GM19025 (cell line): ENCODE measurements around the gene KLC4.
"Not testable (repeated sequence)": the region's sequence is repeated elsewhere in the genome, so short reads cannot be mapped to it uniquely, and the experiment has no call there.

Experiments used
- ATAC-seq: cut with Tn5 transposase; IDR thresholded peaks from one replicate; pipeline ENCODE4 v1.9.1; 2021; ENCODE audit warnings: mild to moderate bottlenecking, low read depth, moderate library complexity; ENCODE audit not compliant: unreplicated experiment

Gene KLC4

DNA sequence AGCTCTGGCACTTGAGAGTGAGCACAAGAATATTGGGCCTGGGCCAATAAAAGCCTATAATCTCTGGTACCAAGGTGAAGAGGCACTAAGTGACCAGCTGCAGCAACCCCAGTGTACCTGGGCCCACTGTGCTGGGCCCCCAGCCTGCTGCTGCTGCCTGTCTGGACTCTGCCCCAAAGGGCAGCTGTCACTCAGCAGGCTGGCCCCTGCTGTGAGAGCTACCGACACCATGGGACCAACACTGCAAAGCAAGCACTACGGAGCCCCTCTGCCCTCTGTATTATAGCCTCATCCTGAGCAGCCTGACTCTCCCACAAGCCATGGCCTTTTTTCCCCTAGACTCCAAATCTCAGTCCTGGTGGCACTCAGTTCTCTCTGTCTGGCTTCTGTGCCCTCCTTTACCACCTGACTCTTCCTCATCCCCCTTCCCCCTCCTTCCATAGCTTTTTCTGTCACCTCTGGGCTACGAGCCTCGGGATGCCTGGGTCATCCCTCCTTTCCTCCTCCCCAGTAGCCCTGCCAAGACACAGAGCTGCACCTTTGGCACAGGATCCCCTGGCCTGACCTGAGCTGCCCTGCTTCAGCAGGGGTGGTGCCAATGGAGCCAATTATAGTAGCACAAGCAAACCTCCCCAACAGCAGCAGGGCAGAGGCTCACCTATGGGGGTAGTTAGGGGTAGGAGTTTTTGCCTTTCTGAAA, 23.8 kb upstream of the KLC4 start:
- ATAC-seq: no peak

DNA sequence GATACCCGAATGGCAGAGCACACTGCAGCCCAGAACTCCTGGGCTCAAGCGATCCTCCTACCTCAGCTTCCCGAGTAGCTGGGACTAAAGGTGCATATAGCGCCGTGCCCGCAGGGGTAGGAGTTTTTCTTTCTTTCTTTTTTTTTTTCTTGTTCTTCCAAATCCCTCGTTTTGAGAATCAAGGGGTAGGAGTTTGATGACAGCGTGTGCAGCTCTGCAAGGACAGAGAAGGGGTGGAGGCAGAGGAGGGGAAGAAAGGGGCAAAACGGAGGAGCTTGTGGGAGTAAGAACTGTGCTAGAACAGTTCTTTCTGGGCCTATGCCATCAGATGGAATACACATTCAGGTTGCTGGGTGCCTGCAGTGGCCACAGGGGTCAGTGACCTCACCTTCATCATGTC, 22.7 kb upstream of the KLC4 start:
- no peak for ATAC-seq

DNA sequence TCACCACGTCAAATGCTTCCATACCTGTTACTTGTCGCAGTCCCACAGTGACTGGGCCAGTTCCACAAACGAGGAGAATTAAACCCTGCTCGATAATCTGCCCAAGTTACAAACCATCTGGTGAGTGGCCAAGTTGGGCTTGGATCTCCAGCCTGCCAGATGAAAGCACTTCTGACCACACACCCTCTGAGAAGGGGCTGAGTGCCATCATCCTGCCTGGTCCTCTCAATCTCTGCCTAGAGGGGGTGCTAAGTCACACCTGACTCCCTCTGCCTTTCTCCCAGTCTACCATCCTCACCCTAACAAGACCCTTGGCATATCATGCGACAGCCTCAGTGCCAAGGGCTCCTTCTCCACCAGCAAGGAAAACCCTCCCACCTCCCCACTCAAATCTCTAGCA, 22.2 kb upstream of the KLC4 start:
- ATAC-seq: no peak

GRCh38 chr6:43037706-43038105, 21.7 kb upstream of the KLC4 start:
- ATAC-seq: no peak

GRCh38 chr6:43038727-43039126, 20.7 kb upstream of the KLC4 start:
- ATAC-seq: no peak

DNA sequence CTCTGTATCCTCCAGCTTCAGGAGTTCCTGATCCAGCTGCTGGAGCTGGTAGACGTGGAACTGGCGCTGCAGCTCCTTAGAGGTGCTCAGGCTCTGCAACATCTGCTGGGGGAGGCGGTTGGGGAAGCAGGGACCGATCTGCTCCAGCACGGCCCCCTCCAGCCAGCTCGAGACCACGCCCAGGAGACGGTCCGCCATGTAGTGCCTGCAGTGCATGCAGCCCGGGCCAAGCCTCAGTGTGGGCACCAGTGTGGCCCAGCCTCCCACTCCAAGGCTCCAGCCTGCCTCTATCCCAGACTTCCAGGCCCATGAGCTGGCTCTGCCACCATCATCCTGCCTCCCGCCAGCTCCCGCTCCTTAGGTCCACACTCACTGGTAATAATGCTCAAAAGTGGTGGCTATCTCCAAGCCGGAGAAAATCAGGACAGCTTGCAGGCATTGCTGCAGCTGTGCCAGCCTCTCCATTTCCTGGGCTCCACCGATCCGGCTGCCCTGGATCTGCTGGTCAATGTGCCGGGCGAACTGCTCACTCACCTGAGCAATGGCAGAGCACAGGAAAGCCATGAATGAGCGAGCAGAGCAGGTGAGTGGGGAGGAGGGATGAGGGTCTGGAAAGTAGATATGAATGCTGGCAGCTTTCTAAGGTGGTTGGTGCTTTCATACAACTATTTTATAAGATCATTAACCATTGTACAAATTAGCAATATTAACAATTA, 18.7 kb upstream of the KLC4 start:
- no peak for ATAC-seq

DNA sequence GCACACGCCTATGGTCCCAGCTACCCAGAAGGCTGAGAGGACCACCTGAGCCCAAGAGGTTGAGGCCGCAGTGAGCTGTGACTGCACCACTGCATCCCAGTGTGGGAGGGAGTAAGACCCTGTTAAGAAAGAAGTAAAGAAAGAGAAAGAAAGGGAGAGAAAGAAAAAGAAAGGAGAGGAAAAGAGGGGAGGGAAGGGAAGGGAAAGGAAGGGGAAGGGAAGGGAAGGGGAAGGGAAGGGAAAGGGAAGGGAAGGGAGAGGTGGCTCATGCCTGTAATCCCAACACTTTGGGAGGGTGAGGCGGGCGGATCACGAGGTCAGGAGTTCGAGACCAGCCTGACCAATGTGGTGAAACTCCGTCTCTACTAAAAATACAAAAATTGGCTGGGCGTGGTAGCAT, 18.0 kb upstream of the KLC4 start:
- ATAC-seq: not testable (repeated sequence)

GRCh38 chr6:43043310-43043709, 16.1 kb upstream of the KLC4 start:
- no peak for ATAC-seq

GRCh38 chr6:43045371-43045930, 14.0 kb upstream of the KLC4 start:
- no peak for ATAC-seq

- no peak for ATAC-seq
These were observed 11.4 kb upstream of the KLC4 start for GRCh38 chr6:43047998-43048397.

DNA sequence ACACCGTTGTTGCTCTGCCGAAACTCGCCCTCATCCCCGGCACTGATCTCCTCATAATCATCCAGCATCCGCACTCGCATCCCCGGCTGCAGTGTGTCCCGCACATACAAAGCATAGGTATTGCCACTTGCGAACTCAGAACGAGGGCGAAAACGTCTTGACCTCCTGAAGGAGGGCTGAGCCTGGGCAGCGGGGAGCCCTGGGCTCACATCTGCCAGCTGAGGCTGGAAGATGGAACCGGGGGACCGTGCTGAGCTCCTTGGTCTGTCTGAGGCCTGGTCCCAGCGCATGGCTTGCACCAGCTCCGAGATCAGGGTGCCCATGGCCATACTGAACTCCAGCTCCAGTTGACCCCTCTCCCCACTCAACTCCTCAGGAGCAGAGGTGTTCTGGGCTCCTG, 8.4 kb upstream of the KLC4 start:
- ATAC-seq: no peak

DNA sequence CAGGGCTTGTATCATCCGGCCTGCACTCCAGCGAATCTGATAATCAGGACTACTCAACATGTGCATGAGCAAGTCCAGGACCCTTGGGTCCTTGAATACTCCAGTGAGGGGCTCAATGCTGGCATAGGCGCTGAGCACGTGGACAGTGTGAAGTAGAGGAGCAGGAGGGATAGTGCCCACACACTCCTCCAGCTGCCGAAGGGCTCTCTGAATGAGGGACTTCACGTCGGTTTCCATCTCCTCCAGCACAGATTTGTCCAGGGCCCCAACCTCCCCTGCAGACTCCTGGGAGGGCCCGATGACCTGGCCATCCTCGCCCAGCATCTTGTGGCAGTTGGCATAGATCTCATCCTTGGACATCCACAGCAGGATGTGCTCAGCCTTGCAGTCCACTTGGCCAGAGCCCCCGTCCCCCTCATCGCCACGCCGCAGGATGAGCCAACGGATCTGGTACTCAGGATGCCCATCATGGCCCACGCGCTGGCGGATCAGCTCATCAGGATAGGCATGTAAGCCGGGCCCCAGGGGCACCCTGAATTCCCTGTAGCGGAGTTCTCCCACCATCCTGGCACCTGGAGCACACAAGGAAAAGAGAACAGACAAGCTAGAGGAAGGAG, 7.1 kb upstream of the KLC4 start:
- ATAC-seq: no peak

GRCh38 chr6:43052842-43053544, 6.4 kb upstream of the KLC4 start:
- ATAC-seq: no peak

DNA sequence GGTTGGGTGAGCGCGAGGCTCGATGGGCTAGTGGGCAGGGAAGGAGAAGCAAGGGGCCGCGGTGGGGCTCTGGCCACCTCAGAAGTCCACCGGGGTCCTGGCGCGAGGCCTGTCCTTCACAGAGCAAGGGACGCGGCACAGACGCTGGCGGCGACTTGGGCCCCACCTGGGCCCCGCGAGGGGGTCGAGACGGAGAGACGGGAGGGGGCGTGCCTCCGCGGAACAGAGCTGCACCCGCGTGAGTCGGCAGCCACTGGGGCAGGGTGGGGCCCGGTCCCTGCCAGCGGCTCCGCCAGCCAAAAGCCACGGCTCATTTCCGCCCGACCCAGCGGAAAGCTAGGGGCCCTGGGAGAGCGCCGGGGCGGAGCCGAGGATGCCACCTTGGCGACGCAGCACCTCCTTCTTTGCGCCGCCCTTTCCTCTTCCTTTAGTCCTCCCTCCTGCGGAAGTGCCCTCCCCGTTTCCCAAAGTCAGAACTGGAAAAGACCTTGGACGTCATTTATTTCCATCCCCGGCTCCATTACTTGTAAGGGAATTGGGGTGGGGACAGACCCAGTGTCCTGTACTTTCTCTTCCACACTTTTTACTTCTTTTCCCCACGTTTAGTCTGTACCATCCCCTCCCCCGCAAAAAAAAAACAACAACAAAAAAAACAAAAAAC, 5.8 kb upstream of the KLC4 start, which contains the start of gene CUL7:
Gene CUL7, minus strand, starts transcription at position 307 of the 661 bp plus-strand sequence. CDS start 1,063 bp downstream, outside the sequence.
- peak; percentile 93 for ATAC-seq

DNA sequence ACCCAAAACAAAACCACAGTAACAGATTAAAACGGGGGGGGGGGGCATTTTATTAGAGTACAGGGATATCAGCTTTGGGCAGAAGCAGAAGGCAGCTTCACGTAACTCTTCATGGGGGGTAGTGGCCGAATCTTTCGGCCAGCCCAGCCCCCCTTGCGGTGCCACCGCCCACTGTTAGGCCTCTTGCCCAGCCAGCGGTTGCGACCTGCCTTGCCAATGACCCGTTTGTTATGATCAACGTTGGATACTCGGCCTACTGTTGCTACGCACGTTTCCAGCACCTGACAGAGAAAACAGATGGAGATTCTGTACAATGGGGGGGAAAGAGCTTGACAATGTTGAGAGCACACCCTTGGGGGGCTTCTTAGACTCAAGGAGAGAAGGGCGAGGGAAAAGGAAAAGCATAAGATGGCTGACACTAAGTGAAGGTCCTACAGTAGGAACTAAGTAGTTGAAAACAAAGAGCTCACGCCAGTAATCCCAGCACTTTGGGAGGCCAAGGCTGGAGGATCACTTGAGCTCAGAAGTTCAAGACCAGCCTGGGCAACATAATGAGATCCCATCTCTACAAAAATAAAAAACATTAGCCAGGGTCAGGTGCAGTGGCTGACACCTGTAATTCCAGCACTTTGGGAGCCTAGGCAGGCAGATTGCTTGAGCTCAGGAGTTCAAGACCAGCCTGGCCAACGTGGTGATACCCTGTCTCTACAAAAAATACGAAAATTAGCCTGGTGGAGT, 5.1 kb upstream of the KLC4 start:
- no peak for ATAC-seq

GRCh38 chr6:43055966-43056365, 3.5 kb upstream of the KLC4 start:
- ATAC-seq: no peak

DNA sequence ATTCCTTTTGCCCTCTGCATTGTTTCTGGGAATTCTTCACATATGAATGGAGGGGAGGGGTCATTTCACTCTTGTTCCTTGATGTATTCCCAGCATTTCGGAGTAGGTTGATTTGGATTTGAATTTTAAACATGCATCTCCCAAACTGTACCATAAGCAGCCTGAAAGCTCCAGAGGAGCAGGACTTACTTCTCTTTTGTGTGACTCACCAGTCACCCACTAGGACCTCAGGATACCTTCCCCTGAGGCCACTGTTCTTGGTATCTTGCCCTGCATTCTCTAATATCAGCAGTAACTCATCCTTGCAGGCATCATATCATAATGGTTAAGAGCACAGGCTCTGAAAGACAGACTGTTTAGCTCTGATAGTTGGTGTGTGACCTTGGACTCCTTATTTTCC, 900 bp upstream of the KLC4 start:
- no peak for ATAC-seq

GRCh38 chr6:43060034-43060754, 763 bp downstream of the KLC4 start:
- ATAC-seq: no peak
